SU-DHL-6 (cell line): ENCODE results near the gene OLIG2.

Source experiments
- EZH2phosphoT487 ChIP-seq: fragments of 200-600 bp; sonication (generic), shearing (Covaris generic); conservative IDR thresholded peaks from 2 replicates; pipeline ENCODE4 v1.6.1; 2018; ENCODE audit warnings: mild to moderate bottlenecking, antibody characterized with exemption, low read length, moderate library complexity, mixed read lengths
- TF ChIP-seq, protein P1 (sequence below): fragments of 200-600 bp; sonication (generic); IDR thresholded peaks from one replicate; pipeline ENCODE4 v1.5.1; 2017; ENCODE audit warnings: antibody characterized with exemption, mild to moderate bottlenecking, low read length, moderate library complexity; ENCODE audit not compliant: insufficient read depth, poor library complexity, severe bottlenecking

DNA sequence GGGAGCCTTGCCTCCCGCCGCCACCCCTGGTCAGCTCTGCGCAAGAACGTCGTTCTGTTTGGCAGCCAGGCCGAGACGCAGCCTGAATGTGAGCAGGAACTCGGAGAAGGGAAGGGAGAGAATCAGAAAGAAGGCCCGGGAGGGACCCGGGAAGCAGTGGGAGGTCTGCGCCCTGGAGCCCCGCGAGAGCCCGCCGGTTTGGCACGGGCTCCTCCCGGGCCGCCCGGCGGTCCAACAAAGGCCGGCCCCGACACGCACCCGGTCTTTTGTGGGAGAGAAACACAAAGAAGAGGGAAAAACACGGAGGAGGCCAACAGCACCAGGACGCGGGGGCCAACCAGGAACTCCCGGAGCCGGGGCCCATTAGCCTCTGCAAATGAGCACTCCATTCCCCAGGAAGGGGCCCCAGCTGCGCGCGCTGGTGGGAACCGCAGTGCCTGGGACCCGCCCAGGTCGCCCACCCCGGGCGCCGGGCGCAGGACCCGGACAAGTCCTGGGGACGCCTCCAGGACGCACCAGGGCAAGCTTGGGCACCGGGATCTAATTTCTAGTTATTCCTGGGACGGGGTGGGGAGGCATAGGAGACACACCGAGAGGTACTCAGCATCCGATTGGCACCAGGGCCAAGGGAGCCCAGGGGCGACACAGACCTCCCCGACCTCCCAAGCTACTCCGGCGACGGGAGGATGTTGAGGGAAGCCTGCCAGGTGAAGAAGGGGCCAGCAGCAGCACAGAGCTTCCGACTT lies 2.7 kb upstream of the OLIG2 start:
- TF ChIP-seq EZH2phosphoT487: no peak
- TF ChIP-seq, protein P1, sequence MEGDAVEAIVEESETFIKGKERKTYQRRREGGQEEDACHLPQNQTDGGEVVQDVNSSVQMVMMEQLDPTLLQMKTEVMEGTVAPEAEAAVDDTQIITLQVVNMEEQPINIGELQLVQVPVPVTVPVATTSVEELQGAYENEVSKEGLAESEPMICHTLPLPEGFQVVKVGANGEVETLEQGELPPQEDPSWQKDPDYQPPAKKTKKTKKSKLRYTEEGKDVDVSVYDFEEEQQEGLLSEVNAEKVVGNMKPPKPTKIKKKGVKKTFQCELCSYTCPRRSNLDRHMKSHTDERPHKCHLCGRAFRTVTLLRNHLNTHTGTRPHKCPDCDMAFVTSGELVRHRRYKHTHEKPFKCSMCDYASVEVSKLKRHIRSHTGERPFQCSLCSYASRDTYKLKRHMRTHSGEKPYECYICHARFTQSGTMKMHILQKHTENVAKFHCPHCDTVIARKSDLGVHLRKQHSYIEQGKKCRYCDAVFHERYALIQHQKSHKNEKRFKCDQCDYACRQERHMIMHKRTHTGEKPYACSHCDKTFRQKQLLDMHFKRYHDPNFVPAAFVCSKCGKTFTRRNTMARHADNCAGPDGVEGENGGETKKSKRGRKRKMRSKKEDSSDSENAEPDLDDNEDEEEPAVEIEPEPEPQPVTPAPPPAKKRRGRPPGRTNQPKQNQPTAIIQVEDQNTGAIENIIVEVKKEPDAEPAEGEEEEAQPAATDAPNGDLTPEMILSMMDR: no peak
